ENCODE data around the gene FGD4.

Gene FGD4

GRCh38 chr12:32603858-32604257 is 204.5 kb downstream of the FGD4 start:
- H3K9me3 ChIP-seq (ENCODE audit: control insufficient read depth, low read depth, low read length) = no peaks in the 10 kb centered on the region
- H3K36me3 ChIP-seq (ENCODE audit: control insufficient read depth, low read depth, low read length) = peaks cover 67% of the 10 kb centered on the region
- H3K27me3 ChIP-seq (ENCODE audit: control insufficient read depth, insufficient read depth, low read length) = no peaks in the 10 kb centered on the region
- H3K4me1 ChIP-seq (ENCODE audit: control insufficient read depth, low read depth, low read length) = no peaks in the 10 kb centered on the region
- H3K4me3 ChIP-seq (ENCODE audit: low read length) = no peak overlapping the region
- H3K27ac ChIP-seq (ENCODE audit: low read length) = no peak overlapping the region
- no peak overlapping the region for H3K9ac ChIP-seq (ENCODE audit: low read length)

- H3K27me3 ChIP-seq (ENCODE audit: control insufficient read depth, insufficient read depth, low read length) = no peaks in the 10 kb centered on the region
- no peak overlapping the region for H3K4me3 ChIP-seq (ENCODE audit: low read length)
- H3K27ac ChIP-seq (ENCODE audit: low read length) = no peak overlapping the region
- H3K9ac ChIP-seq (ENCODE audit: low read length) = no peak overlapping the region
- H3K9me3 ChIP-seq (ENCODE audit: control insufficient read depth, low read depth, low read length) = no peaks in the 10 kb centered on the region
- H3K36me3 ChIP-seq (ENCODE audit: control insufficient read depth, low read depth, low read length) = peaks cover 73% of the 10 kb centered on the region
- no peaks in the 10 kb centered on the region for H3K4me1 ChIP-seq (ENCODE audit: control insufficient read depth, low read depth, low read length)
These were observed 205.2 kb downstream of the FGD4 start for GRCh38 chr12:32604565-32604964.

GRCh38 chr12:32605326-32606095 is 206.2 kb downstream of the FGD4 start:
- no peak overlapping the region for H3K9ac ChIP-seq (ENCODE audit: low read length)
- H3K36me3 ChIP-seq (ENCODE audit: control insufficient read depth, low read depth, low read length) = peaks cover 73% of the 10 kb centered on the region
- no peaks in the 10 kb centered on the region for H3K27me3 ChIP-seq (ENCODE audit: control insufficient read depth, insufficient read depth, low read length)
- H3K27ac ChIP-seq (ENCODE audit: low read length) = no peak overlapping the region
- H3K9me3 ChIP-seq (ENCODE audit: control insufficient read depth, low read depth, low read length) = no peaks in the 10 kb centered on the region
- H3K4me3 ChIP-seq (ENCODE audit: low read length) = no peak overlapping the region
- no peaks in the 10 kb centered on the region for H3K4me1 ChIP-seq (ENCODE audit: control insufficient read depth, low read depth, low read length)

- Histone ChIP-seq H3K27me3 (ENCODE audit: control insufficient read depth, insufficient read depth, low read length) (no peaks in the 10 kb centered on the region), H3K4me3 (ENCODE audit: low read length) (no peak overlapping the region), H3K9me3 (ENCODE audit: control insufficient read depth, low read depth, low read length) (no peaks in the 10 kb centered on the region), H3K27ac (ENCODE audit: low read length) (no peak overlapping the region), H3K9ac (ENCODE audit: low read length) (no peak overlapping the region), H3K36me3 (ENCODE audit: control insufficient read depth, low read depth, low read length) (peaks cover 70% of the 10 kb centered on the region), H3K4me1 (ENCODE audit: control insufficient read depth, low read depth, low read length) (no peaks in the 10 kb centered on the region)
These were observed 207.1 kb downstream of the FGD4 start for GRCh38 chr12:32606443-32606842.

GRCh38 chr12:32609966-32610365 is 210.6 kb downstream of the FGD4 start:
- Histone ChIP-seq H3K27me3 (ENCODE audit: control insufficient read depth, insufficient read depth, low read length) (no peaks in the 10 kb centered on the region), H3K36me3 (ENCODE audit: control insufficient read depth, low read depth, low read length) (peaks cover 87% of the 10 kb centered on the region), H3K4me3 (ENCODE audit: low read length) (no peak overlapping the region)

GRCh38 chr12:32611986-32612385 is 212.6 kb downstream of the FGD4 start:
- H3K27me3 ChIP-seq (ENCODE audit: control insufficient read depth, insufficient read depth, low read length) = no peaks in the 10 kb centered on the region
- no peak overlapping the region for H3K9ac ChIP-seq (ENCODE audit: low read length)
- H3K27ac ChIP-seq (ENCODE audit: low read length) = no peak overlapping the region
- no peak overlapping the region for H3K4me3 ChIP-seq (ENCODE audit: low read length)
- H3K36me3 ChIP-seq (ENCODE audit: control insufficient read depth, low read depth, low read length) = peaks cover 86% of the 10 kb centered on the region
- no peaks in the 10 kb centered on the region for H3K4me1 ChIP-seq (ENCODE audit: control insufficient read depth, low read depth, low read length)
- H3K9me3 ChIP-seq (ENCODE audit: control insufficient read depth, low read depth, low read length) = no peaks in the 10 kb centered on the region

More at GRCh38 chr12:32609966-32610365, 210.6 kb downstream of the FGD4 start:
- Histone ChIP-seq H3K27ac (ENCODE audit: low read length) (no peak overlapping the region), H3K4me1 (ENCODE audit: control insufficient read depth, low read depth, low read length) (no peaks in the 10 kb centered on the region), H3K9me3 (ENCODE audit: control insufficient read depth, low read depth, low read length) (no peaks in the 10 kb centered on the region), H3K9ac (ENCODE audit: low read length) (no peak overlapping the region)

- Histone ChIP-seq H3K4me3 (ENCODE audit: low read length) (no peak overlapping the region), H3K4me1 (ENCODE audit: control insufficient read depth, low read depth, low read length) (no peaks in the 10 kb centered on the region), H3K9me3 (ENCODE audit: control insufficient read depth, low read depth, low read length) (no peaks in the 10 kb centered on the region), H3K27ac (ENCODE audit: low read length) (peak overlapping the region; percentile 24), H3K27me3 (ENCODE audit: control insufficient read depth, insufficient read depth, low read length) (no peaks in the 10 kb centered on the region), H3K36me3 (ENCODE audit: control insufficient read depth, low read depth, low read length) (peaks cover 86% of the 10 kb centered on the region), H3K9ac (ENCODE audit: low read length) (no peak overlapping the region)
These were observed 213.6 kb downstream of the FGD4 start for GRCh38 chr12:32612658-32613614.

GRCh38 chr12:32615441-32615840 is 216.1 kb downstream of the FGD4 start:
- no peak overlapping the region for H3K4me3 ChIP-seq (ENCODE audit: low read length)
- no peak overlapping the region for H3K27ac ChIP-seq (ENCODE audit: low read length)
- no peaks in the 10 kb centered on the region for H3K4me1 ChIP-seq (ENCODE audit: control insufficient read depth, low read depth, low read length)
- no peaks in the 10 kb centered on the region for H3K9me3 ChIP-seq (ENCODE audit: control insufficient read depth, low read depth, low read length)
- no peak overlapping the region for H3K9ac ChIP-seq (ENCODE audit: low read length)
- no peaks in the 10 kb centered on the region for H3K27me3 ChIP-seq (ENCODE audit: control insufficient read depth, insufficient read depth, low read length)
- H3K36me3 ChIP-seq (ENCODE audit: control insufficient read depth, low read depth, low read length) = peaks cover 75% of the 10 kb centered on the region

- H3K9ac ChIP-seq (ENCODE audit: low read length) = no peak overlapping the region
- no peaks in the 10 kb centered on the region for H3K4me1 ChIP-seq (ENCODE audit: control insufficient read depth, low read depth, low read length)
- H3K9me3 ChIP-seq (ENCODE audit: control insufficient read depth, low read depth, low read length) = no peaks in the 10 kb centered on the region
- H3K36me3 ChIP-seq (ENCODE audit: control insufficient read depth, low read depth, low read length) = peaks cover 58% of the 10 kb centered on the region
- no peak overlapping the region for H3K4me3 ChIP-seq (ENCODE audit: low read length)
- no peak overlapping the region for H3K27ac ChIP-seq (ENCODE audit: low read length)
- H3K27me3 ChIP-seq (ENCODE audit: control insufficient read depth, insufficient read depth, low read length) = no peaks in the 10 kb centered on the region
These were observed 218.2 kb downstream of the FGD4 start for GRCh38 chr12:32617534-32617933.

- H3K27ac ChIP-seq (ENCODE audit: low read length) = no peak overlapping the region
- H3K4me1 ChIP-seq (ENCODE audit: control insufficient read depth, low read depth, low read length) = no peaks in the 10 kb centered on the region
- H3K36me3 ChIP-seq (ENCODE audit: control insufficient read depth, low read depth, low read length) = peaks cover 52% of the 10 kb centered on the region
- no peaks in the 10 kb centered on the region for H3K27me3 ChIP-seq (ENCODE audit: control insufficient read depth, insufficient read depth, low read length)
- no peaks in the 10 kb centered on the region for H3K9me3 ChIP-seq (ENCODE audit: control insufficient read depth, low read depth, low read length)
- no peak overlapping the region for H3K9ac ChIP-seq (ENCODE audit: low read length)
- no peak overlapping the region for H3K4me3 ChIP-seq (ENCODE audit: low read length)
These were observed 218.8 kb downstream of the FGD4 start for GRCh38 chr12:32618115-32618514.

GRCh38 chr12:32627976-32628375 is 228.6 kb downstream of the FGD4 start:
- Histone ChIP-seq H3K4me1 (ENCODE audit: control insufficient read depth, low read depth, low read length) (no peaks in the 10 kb centered on the region), H3K9ac (ENCODE audit: low read length) (no peak overlapping the region), H3K36me3 (ENCODE audit: control insufficient read depth, low read depth, low read length) (peaks cover 75% of the 10 kb centered on the region), H3K9me3 (ENCODE audit: control insufficient read depth, low read depth, low read length) (no peaks in the 10 kb centered on the region), H3K4me3 (ENCODE audit: low read length) (no peak overlapping the region), H3K27me3 (ENCODE audit: control insufficient read depth, insufficient read depth, low read length) (no peaks in the 10 kb centered on the region), H3K27ac (ENCODE audit: low read length) (no peak overlapping the region)

Data from iPS-18a (cell line).